Osteocyte (in vitro differentiated cells): Measurements from ENCODE around the gene EPB41L2. TPM values are rescaled to one million over a fixed set of nuclear protein-coding genes. Genes with fewer than 3 reads are reported as not detected.

Source experiments
- DNase-seq: peaks from one replicate; pipeline ENCODE4 v3.0.0; 2021; ENCODE audit warnings: mixed read lengths; ENCODE audit not compliant: unreplicated experiment; ENCODE audit errors: extremely low spot score
- H3K27ac Mint-ChIP-seq: one replicate; pipeline ENCODE4 v1.8.0; 2021; ENCODE audit warnings: mild to moderate bottlenecking, mixed read lengths; ENCODE audit not compliant: unreplicated experiment
- H3K27me3 Mint-ChIP-seq: one replicate; pipeline ENCODE4 v1.8.0; 2021; ENCODE audit warnings: mixed read lengths; ENCODE audit not compliant: unreplicated experiment
- H3K36me3 Mint-ChIP-seq: one replicate; pipeline ENCODE4 v1.8.0; 2021; ENCODE audit warnings: mixed read lengths; ENCODE audit not compliant: unreplicated experiment
- H3K4me1 Mint-ChIP-seq: one replicate; pipeline ENCODE4 v1.8.0; 2021; ENCODE audit warnings: mixed read lengths; ENCODE audit not compliant: unreplicated experiment
- H3K4me3 Mint-ChIP-seq: one replicate; pipeline ENCODE4 v1.8.0; 2021; ENCODE audit warnings: mild to moderate bottlenecking, moderate library complexity, mixed read lengths; ENCODE audit not compliant: unreplicated experiment
- H3K9me3 Mint-ChIP-seq: one replicate; pipeline ENCODE4 v1.8.0; 2021; ENCODE audit warnings: mixed read lengths; ENCODE audit not compliant: unreplicated experiment
- CTCF ChIP-seq: fragments of 200-600 bp; sonication (generic); IDR thresholded peaks from 2 replicates; pipeline ENCODE4 v1.5.0; 2021; ENCODE audit warnings: antibody characterized with exemption, mild to moderate bottlenecking, moderate library complexity
- total RNA-seq: library from RNA; stranded (reverse); gene quantifications from 2 replicates; pipeline ENCODE4 v1.2.1, GENCODE V29; 2021

EPB41L2 gene
- total RNA-seq, 1 donor from 2014 or later, result 65.3 TPM

GRCh38 chr6:131022691-131023090 is 40.4 kb downstream of the EPB41L2 start:
- DNase-seq, result no peak
- H3K36me3 Mint-ChIP-seq, result no peaks in the 10 kb centered on the region
- no peak overlapping the region for H3K4me3 Mint-ChIP-seq
- no peaks in the 10 kb centered on the region for H3K27me3 Mint-ChIP-seq
- H3K27ac Mint-ChIP-seq, result no peak overlapping the region
- H3K9me3 Mint-ChIP-seq, result no peaks in the 10 kb centered on the region
- H3K4me1 Mint-ChIP-seq, result peaks cover 7% of the 10 kb centered on the region
- TF ChIP-seq CTCF, result no peak

GRCh38 chr6:131017962-131018361 is 45.1 kb downstream of the EPB41L2 start:
- Mint-ChIP-seq H3K4me1 (peaks cover 38% of the 10 kb centered on the region), H3K36me3 (no peaks in the 10 kb centered on the region), H3K27me3 (no peaks in the 10 kb centered on the region), H3K4me3 (no peak overlapping the region), H3K9me3 (no peaks in the 10 kb centered on the region), H3K27ac (no peak overlapping the region)
- DNase-seq, result no peak
- TF ChIP-seq CTCF, result no peak

- TF ChIP-seq CTCF, result no peak
- Mint-ChIP-seq H3K4me3 (no peak overlapping the region), H3K27me3 (no peaks in the 10 kb centered on the region), H3K27ac (peak overlapping the region; percentile 36), H3K4me1 (peaks cover 46% of the 10 kb centered on the region), H3K9me3 (no peaks in the 10 kb centered on the region), H3K36me3 (no peaks in the 10 kb centered on the region)
- DNase-seq, result no peak
These were observed 47.3 kb downstream of the EPB41L2 start for GRCh38 chr6:131015630-131016263.

- Mint-ChIP-seq H3K27ac (peak overlapping the region; percentile 36), H3K9me3 (no peaks in the 10 kb centered on the region), H3K36me3 (no peaks in the 10 kb centered on the region), H3K4me1 (peaks cover 46% of the 10 kb centered on the region), H3K4me3 (no peak overlapping the region), H3K27me3 (no peaks in the 10 kb centered on the region)
- no peak for TF ChIP-seq CTCF
- DNase-seq, result no peak
These were observed 47.9 kb downstream of the EPB41L2 start for GRCh38 chr6:131015025-131015591.

GRCh38 chr6:131014080-131014776 is 48.8 kb downstream of the EPB41L2 start:
- H3K36me3 Mint-ChIP-seq, result no peaks in the 10 kb centered on the region
- peak overlapping the region; percentile 65 for H3K4me3 Mint-ChIP-seq
- no peak for DNase-seq
- no peaks in the 10 kb centered on the region for H3K27me3 Mint-ChIP-seq
- TF ChIP-seq CTCF, result no peak
- H3K4me1 Mint-ChIP-seq, result peaks cover 46% of the 10 kb centered on the region
- H3K27ac Mint-ChIP-seq, result peak overlapping the region; percentile 82
- H3K9me3 Mint-ChIP-seq, result no peaks in the 10 kb centered on the region
